ENCODE results near the gene DDX3X.
"Not testable (repeated sequence)": the region's sequence is repeated elsewhere in the genome, so short reads cannot be mapped to it uniquely, and the experiment has no call there.

DDX3X gene

DNA sequence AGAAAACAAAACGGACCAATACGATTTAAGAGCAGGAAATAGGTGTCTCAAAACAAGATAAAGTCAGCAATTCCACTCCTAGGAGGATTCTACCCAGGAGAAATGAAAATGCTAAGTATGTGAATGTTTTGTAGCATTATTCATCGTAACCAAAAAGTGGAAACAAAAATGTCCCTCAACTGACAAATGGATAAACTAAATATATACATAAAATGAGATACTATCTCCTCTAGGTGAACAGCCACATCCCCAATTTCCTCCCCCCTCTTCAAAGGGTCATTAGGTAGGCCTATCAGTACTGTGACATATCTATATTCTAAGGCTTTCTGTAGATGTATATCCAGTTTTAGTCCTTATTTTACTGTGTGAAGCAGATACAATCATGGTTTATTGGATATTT lies 18.0 kb downstream of the DDX3X start:
- DNase-seq: no peak
- TF ChIP-seq, protein P1, sequence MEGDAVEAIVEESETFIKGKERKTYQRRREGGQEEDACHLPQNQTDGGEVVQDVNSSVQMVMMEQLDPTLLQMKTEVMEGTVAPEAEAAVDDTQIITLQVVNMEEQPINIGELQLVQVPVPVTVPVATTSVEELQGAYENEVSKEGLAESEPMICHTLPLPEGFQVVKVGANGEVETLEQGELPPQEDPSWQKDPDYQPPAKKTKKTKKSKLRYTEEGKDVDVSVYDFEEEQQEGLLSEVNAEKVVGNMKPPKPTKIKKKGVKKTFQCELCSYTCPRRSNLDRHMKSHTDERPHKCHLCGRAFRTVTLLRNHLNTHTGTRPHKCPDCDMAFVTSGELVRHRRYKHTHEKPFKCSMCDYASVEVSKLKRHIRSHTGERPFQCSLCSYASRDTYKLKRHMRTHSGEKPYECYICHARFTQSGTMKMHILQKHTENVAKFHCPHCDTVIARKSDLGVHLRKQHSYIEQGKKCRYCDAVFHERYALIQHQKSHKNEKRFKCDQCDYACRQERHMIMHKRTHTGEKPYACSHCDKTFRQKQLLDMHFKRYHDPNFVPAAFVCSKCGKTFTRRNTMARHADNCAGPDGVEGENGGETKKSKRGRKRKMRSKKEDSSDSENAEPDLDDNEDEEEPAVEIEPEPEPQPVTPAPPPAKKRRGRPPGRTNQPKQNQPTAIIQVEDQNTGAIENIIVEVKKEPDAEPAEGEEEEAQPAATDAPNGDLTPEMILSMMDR (IDR thresholded peaks at IDR 0.05; ENCODE audit: low read depth, low read length): no peak
- Histone ChIP-seq H3K9me3 (ENCODE audit: severe bottlenecking) (no peaks in the 10 kb centered on the region), H3K4me3 (ENCODE audit: low read depth, low read length) (no peak overlapping the region), H3K27me3 (ENCODE audit: insufficient read depth, low read depth, severe bottlenecking) (no peaks in the 10 kb centered on the region), H3K27ac (no peak overlapping the region), H3K36me3 (peaks cover 28% of the 10 kb centered on the region)

GRCh38 chrX:41352329-41352838 lies 18.4 kb downstream of the DDX3X start:
- TF ChIP-seq, protein P1 (IDR thresholded peaks at IDR 0.05; ENCODE audit: low read depth, low read length): no peak
- no peaks in the 10 kb centered on the region for H3K27me3 ChIP-seq (ENCODE audit: insufficient read depth, low read depth, severe bottlenecking)
- H3K4me3 ChIP-seq (ENCODE audit: low read depth, low read length): no peak overlapping the region
- DNase-seq: no peak
- H3K36me3 ChIP-seq: peaks cover 24% of the 10 kb centered on the region
- no peak overlapping the region for H3K27ac ChIP-seq
- no peaks in the 10 kb centered on the region for H3K9me3 ChIP-seq (ENCODE audit: severe bottlenecking)

DNA sequence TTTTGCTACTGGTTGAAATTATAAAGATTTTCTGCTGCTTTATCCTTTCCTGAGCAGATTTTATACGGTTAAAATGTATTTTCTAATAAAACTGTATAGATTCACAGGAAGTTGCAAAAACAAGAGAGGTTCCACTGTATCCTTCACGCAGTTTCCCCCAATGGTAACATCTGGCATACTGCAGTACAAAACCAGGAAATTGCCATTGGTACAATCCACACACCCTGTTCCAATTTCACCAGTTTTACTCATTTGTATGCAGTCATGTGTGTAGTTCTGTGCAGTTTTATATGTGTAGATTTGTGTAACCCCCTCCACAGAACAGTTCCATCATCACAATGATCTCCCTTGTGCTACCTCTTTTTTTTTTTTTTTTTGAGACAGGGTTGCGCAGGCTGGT lies 20.0 kb downstream of the DDX3X start:
- Histone ChIP-seq H3K27ac (no peak overlapping the region), H3K36me3 (peaks cover 8% of the 10 kb centered on the region), H3K9me3 (ENCODE audit: severe bottlenecking) (no peaks in the 10 kb centered on the region), H3K27me3 (ENCODE audit: insufficient read depth, low read depth, severe bottlenecking) (no peaks in the 10 kb centered on the region), H3K4me3 (ENCODE audit: low read depth, low read length) (no peak overlapping the region)
- TF ChIP-seq, protein P1 (IDR thresholded peaks at IDR 0.05; ENCODE audit: low read depth, low read length): no peak
- DNase-seq: no peak

GRCh38 chrX:41369152-41369551 lies 35.2 kb downstream of the DDX3X start:
- H3K36me3 ChIP-seq: no peaks in the 10 kb centered on the region
- no peak for DNase-seq
- TF ChIP-seq, protein P1 (IDR thresholded peaks at IDR 0.05; ENCODE audit: low read depth, low read length): no peak
- no peaks in the 10 kb centered on the region for H3K27me3 ChIP-seq (ENCODE audit: insufficient read depth, low read depth, severe bottlenecking)
- no peak overlapping the region for H3K4me3 ChIP-seq (ENCODE audit: low read depth, low read length)
- H3K27ac ChIP-seq: no peak overlapping the region
- peaks cover 2% of the 10 kb centered on the region for H3K9me3 ChIP-seq (ENCODE audit: severe bottlenecking)

GRCh38 chrX:41371575-41371974 lies 37.6 kb downstream of the DDX3X start:
- not testable (repeated sequence) for DNase-seq; H3K36me3 ChIP-seq; H3K9me3 ChIP-seq (ENCODE audit: severe bottlenecking); H3K27ac ChIP-seq; H3K4me3 ChIP-seq (ENCODE audit: low read depth, low read length); H3K27me3 ChIP-seq (ENCODE audit: insufficient read depth, low read depth, severe bottlenecking)

- TF ChIP-seq, protein P1 (IDR thresholded peaks at IDR 0.05; ENCODE audit: low read depth, low read length): no peak
- no peak for DNase-seq
- H3K9me3 ChIP-seq (ENCODE audit: severe bottlenecking): peaks cover 2% of the 10 kb centered on the region
These were observed 40.1 kb downstream of the DDX3X start for GRCh38 chrX:41373989-41374606.

More at GRCh38 chrX:41373989-41374606, 40.1 kb downstream of the DDX3X start:
- no peaks in the 10 kb centered on the region for H3K27me3 ChIP-seq (ENCODE audit: insufficient read depth, low read depth, severe bottlenecking)
- H3K27ac ChIP-seq: no peak overlapping the region
- H3K4me3 ChIP-seq (ENCODE audit: low read depth, low read length): no peak overlapping the region
- H3K36me3 ChIP-seq: no peaks in the 10 kb centered on the region

All from WERI-Rb-1 (cell line).